Suprapubic skin (tissue), 3 donors: ENCODE results near the gene FAM83G.
"Not testable (repeated sequence)": the region's sequence is repeated elsewhere in the genome, so short reads cannot be mapped to it uniquely, and the experiment has no call there.

ENCODE experiments used
- CTCF ChIP-seq, 2 donors: fragments of 200-600 bp in 1 of 2; fragments of 450-650 bp in 1 of 2; sonication (generic) in 1 of 2; IDR thresholded peaks; one replicate each; pipeline ENCODE4 v1.5.1; 2016 to 2019; ENCODE audit warnings: antibody characterized with exemption in 2 of 2, mild to moderate bottlenecking in 1 of 2, moderate library complexity in 1 of 2
- EP300 ChIP-seq: sonication (generic); formaldehyde crosslinking; IDR thresholded peaks from one replicate; pipeline ENCODE4 v1.6.1; 2017; ENCODE audit warnings: antibody characterized with exemption
- POLR2A ChIP-seq, 2 donors: fragments of 450-650 bp; IDR thresholded peaks; one replicate each; pipeline ENCODE4 v1.6.1; 2017; ENCODE audit warnings: antibody characterized with exemption in 2 of 2, mild to moderate bottlenecking in 2 of 2, moderate library complexity in 2 of 2

GRCh38 chr17:19040350-19040749 lies 35.8 kb upstream of the FAM83G start:
- TF ChIP-seq CTCF (IDR thresholded peaks at IDR 0.05); POLR2A (IDR thresholded peaks at IDR 0.05); EP300: not testable (repeated sequence)
